NB4 (cell line): ENCODE results near the gene ZNF644.

ENCODE experiments used
- DNase-seq: peaks from one replicate; pipeline ENCODE4 v3.0.0; 2010; ENCODE audit warnings: low read depth
- H3K4me3 ChIP-seq: one replicate; pipeline ENCODE4 v1.5.1; 2011; ENCODE audit warnings: mild to moderate bottlenecking, low read depth, low read length, moderate library complexity
- CTCF ChIP-seq: IDR thresholded peaks from one replicate; pipeline ENCODE4 v1.5.1; 2012; ENCODE audit warnings: low read depth, low read length
- MAX ChIP-seq: IDR thresholded peaks from 2 replicates; pipeline ENCODE4 v1.6.1; 2011; ENCODE audit warnings: low read depth, low read length
- MYC ChIP-seq: IDR thresholded peaks from 2 replicates; pipeline ENCODE4 v1.6.1; 2011; ENCODE audit warnings: low read depth, low read length
- POLR2A ChIP-seq: IDR thresholded peaks from 2 replicates; pipeline ENCODE4 v1.6.1; 2011; ENCODE audit warnings: mild to moderate bottlenecking; ENCODE audit not compliant: insufficient read length; ENCODE audit errors: extremely low read depth

The ZNF644 gene

GRCh38 chr1:90990779-90991178, 31.1 kb downstream of the ZNF644 start:
- H3K4me3 ChIP-seq: no peak overlapping the region
- TF ChIP-seq MYC: no peak
- TF ChIP-seq MAX: no peak
- TF ChIP-seq POLR2A: no peak
- no peak for TF ChIP-seq CTCF
- DNase-seq: no peak

GRCh38 chr1:90989990-90990389, 31.8 kb downstream of the ZNF644 start:
- TF ChIP-seq POLR2A (no peak), MAX (no peak), CTCF (no peak), MYC (no peak)
- DNase-seq: no peak
- H3K4me3 ChIP-seq: no peak overlapping the region

GRCh38 chr1:90989302-90989701, 32.5 kb downstream of the ZNF644 start:
- no peak overlapping the region for H3K4me3 ChIP-seq
- TF ChIP-seq POLR2A: no peak
- no peak for DNase-seq

- TF ChIP-seq CTCF: no peak
- no peak for TF ChIP-seq MAX
- no peak for TF ChIP-seq POLR2A
- no peak for TF ChIP-seq MYC
- no peak for DNase-seq
- no peak overlapping the region for H3K4me3 ChIP-seq
Measured at GRCh38 chr1:90987841-90988240, 34.0 kb downstream of the ZNF644 start.

- H3K4me3 ChIP-seq: no peak overlapping the region
- no peak for DNase-seq
- no peak for TF ChIP-seq POLR2A
Measured at GRCh38 chr1:90986953-90987352, 34.9 kb downstream of the ZNF644 start.

GRCh38 chr1:90977522-90977921, 44.3 kb downstream of the ZNF644 start:
- no peak for TF ChIP-seq MYC
- TF ChIP-seq POLR2A: no peak
- no peak for TF ChIP-seq MAX
- TF ChIP-seq CTCF: no peak
- no peak overlapping the region for H3K4me3 ChIP-seq
- DNase-seq: no peak

- TF ChIP-seq MYC (no peak), MAX (0 out of 2 replicates have a peak, but pooled peaks have one; percentile 16), POLR2A (no peak), CTCF (no peak)
- peak; percentile 76 for DNase-seq
- H3K4me3 ChIP-seq: no peak overlapping the region
Measured at GRCh38 chr1:90973897-90974798, 47.7 kb downstream of the ZNF644 start.
